Measurements from ENCODE around the gene PDILT.

Gene PDILT

DNA sequence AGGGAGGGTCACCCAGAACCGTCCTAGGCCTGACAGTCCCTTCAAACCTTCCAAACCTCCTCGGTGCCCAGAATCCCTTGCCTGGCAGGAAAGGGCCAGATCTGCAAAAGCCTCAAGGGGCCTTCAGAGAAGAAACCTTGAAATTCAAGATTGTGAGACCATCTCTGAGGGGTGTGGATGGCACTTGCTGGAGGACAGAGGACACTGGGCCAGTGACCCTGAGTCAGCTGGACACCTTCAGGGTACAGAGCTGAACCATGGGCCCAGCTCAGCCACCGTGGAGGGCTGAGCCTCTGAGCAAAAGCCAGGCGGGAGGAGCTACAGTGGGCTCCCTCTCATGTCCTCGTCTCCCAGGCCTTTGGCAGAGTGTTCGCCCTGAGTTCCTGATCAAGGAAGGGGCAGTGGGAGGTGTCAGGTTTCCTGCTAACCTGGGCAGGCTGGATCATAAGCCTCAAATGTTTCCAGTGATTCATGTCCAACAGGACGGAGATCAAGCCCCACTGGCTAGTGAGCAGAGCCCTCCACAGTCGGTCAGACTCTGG lies 3.0 kb downstream of the PDILT start:
- DNase-seq (ENCODE audit: low read depth), result no peak

DNA sequence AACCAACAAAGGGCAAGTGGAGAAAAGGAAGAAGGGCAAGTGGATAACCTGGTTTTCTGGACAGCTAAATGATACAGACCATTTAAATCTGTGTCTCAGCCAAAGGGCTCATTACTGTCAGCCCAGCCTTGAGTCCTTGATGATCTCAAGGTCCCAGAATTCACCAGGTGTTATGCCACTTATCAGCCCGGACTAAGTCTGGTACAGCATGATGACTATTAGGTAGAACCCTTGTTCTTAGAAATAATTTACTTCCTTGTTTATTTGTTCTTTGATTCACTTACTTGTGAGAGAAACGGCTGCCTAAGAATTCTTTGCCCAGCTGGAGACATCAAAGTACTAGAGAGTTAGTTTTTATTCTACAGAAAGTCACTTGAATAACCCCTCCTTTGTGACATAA lies 3.5 kb downstream of the PDILT start:
- DNase-seq (ENCODE audit: low read depth), result no peak

DNA sequence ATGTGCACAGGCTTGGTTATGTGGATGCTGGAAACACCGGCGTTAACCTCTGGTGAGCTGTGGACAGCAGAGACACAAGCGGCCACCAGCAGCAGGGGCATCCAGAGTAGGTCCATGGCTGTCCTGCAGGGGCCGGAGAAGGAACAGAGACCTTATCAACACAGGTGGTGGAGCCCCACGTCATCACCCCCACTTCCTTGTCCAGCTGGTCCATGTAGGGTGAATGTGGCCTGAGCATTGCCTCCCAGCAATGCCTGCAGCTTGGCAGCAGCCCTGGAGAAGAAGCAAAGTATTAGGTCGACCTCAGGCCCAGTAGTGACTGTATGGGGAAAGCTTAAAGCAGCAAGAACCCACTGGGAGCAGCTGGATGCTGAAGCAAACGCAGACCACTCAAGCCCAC lies 5.4 kb downstream of the PDILT start:
- no peak for DNase-seq (ENCODE audit: low read depth)

DNA sequence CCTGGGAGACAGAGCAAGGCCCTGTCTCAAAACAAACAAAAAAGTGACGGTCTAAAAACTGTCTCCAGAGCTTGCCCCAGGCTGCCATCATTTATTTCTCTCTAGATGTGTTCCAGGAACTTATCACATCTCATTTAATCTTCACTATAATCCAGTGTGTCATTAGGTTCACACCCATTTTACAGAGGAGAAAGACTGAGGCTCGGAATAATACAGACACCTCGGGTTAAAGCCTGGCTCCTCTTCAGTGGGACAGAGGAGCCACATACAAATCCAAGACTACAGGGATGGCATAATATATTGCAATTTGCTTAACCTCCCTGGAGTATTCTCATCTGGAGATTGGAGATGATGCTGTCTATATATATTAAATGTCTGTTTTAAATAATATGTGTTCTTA lies 5.9 kb downstream of the PDILT start:
- no peak for DNase-seq (ENCODE audit: low read depth)

DNA sequence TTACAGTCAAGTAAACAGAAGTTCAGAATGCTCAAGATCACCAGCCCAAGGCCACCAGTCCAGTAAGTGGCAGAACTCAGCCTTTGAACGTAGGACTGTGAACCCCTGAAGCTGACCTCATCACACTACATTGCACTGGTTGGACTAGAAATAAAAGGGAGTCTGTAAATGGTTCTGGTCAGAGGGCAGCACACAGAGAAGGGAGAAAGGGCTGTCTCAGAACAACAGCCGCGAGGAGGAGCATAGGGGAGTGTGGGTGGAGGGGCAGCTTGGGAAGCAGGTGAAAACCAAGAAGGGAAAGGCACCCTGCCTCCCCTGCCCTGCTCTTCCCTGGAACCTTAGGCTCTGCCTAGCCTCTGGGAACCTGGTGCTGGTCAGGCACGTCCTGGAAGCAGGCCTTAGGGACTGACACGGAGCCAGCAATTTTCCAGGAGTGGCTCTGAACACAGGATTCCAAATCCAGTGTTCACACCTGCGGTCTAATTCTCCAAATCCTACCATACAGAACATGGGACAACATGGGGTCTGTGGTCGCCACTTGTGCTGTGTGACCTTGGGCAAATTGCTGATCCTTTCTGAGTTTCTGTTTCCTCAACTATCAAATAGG lies 7.0 kb downstream of the PDILT start:
- no peak for DNase-seq (ENCODE audit: low read depth)

DNA sequence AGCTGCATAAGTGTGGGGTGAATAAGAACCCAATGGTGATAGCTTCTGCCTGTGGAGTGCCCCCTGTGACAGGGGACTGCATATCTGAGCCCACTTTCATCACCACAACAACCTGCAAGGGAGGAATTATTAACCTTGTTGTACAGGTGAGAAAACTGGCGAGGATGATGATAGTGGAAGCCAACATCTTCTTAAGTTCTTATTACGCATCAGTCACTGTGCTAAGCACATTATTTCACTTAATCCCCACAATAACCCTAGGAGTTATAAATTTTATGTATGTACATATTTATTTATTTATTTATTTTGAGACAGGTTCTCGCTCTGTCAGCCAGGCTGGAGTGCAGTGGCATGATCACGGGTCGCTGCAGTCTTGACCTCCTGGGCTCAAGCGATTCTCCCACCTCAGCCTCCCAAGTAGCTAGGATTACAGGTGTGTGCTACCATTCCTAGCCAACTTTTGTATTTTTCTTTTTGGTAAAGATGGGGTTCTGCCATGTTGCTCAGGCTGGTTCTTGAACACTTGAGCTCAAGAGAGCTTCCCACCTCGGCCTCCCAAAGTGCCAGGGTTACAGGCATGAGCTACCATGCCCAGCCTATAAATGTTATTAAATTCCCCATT lies 7.6 kb downstream of the PDILT start:
- DNase-seq (ENCODE audit: low read depth), result no peak

DNA sequence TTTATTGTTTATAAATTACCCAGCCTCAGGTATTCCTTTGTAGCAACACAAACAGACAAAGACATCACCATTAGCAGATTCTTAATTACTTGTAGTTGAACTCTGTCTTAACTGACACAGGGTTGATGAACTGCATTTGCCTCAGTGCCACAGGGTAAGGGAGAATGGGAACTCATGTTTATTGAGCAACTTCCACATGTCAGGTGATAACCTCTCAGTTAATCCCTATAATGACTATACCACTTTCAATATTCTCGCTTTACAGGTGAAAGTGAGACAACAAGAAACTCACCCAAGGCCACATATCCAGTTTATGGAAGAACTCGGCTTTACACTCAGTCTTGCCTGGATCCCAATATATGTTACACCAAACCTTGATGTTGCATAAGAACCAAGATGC lies 8.6 kb downstream of the PDILT start:
- no peak for DNase-seq (ENCODE audit: low read depth)

DNA sequence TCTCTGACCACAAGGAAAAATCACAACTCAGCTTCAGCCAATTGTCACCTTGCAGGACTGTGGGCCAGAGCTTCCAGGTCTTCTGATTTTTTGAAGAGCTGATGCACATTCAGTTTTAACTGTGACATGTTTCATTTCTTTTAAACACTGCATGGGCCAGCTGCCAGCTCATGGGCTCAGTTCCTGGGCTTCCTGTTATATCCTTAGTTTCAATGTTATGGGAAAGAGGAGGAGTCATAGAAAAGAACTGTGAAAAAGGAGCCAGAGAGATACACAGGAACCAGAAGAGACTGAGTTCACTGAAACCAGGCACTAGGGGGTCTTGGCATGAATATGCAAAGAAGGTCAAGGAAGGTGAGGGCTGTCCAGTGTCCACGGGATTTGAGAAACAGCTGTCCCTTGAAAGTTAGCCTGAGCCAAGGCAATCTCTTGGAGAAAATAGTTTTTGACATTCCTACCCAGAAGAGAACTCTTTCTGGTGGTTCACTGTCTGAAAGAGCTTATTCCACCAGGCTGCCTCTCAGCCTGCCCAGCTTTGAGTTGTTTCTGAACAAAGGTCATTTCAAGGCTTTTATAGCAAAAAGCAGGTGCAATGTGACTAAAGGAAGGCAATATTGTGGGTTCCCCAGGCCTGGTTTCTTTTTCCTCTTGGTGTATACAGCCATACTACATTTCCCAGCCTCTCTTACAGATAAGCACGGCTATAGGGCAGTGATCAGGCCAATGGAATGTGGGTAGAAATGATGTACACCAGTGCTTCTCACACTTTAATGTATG lies 10.5 kb downstream of the PDILT start:
- no peak for DNase-seq (ENCODE audit: low read depth)

DNA sequence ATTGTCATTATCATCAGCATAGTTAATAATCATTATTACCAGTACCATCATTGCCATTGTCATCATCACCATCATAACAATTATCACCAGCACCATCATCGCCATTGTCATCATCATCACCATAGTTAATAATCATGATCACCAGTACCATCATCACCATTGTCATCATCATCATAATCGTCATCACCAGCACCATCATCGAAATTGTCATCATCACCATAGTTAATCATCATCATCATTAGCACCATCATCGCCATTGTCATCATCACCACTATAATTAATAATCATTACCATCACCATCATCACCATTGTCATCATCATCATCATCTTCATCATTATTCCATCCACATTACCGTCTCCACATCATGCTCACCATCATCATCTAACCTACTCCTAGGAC lies 13.5 kb downstream of the PDILT start:
- DNase-seq (ENCODE audit: low read depth), result no peak

DNA sequence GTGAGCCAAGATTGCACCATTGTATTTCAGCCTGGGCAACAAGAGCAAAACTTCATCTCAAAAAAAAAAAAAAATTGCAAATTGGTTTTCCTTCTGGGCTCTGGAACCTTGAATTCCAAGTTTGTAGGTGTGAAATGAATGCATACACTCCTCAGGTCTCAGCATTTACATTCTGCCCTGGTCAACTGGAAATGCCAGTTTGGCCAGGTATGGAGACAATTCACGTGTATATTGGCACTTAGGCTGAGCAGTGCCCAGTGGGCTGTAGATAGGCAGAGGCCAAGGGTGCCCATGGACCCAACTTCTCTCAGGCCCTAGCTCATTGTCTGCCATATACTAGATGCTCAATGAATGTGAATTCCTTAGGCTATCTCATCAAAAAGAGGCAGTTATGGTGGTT lies 15.7 kb downstream of the PDILT start:
- DNase-seq (ENCODE audit: low read depth), result no peak

DNA sequence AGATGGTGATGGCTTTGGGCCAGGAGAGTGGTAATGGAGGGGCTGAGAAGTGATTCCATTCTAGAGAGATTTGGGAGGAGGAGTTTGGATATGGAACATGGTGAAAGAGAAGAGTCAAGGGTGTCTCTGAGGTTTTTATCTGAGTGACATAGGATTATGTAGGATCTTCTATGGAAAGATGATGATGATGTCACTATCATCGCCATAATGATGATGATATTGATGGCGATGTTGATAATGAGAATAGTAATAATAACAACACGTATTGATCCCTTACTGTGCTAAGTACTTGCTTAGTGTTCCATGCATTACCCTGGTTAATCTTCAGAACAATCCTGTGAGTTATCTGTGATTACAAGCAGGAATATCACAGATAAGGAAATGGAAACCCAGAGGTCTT lies 16.6 kb downstream of the PDILT start:
- no peak for DNase-seq (ENCODE audit: low read depth)

DNA sequence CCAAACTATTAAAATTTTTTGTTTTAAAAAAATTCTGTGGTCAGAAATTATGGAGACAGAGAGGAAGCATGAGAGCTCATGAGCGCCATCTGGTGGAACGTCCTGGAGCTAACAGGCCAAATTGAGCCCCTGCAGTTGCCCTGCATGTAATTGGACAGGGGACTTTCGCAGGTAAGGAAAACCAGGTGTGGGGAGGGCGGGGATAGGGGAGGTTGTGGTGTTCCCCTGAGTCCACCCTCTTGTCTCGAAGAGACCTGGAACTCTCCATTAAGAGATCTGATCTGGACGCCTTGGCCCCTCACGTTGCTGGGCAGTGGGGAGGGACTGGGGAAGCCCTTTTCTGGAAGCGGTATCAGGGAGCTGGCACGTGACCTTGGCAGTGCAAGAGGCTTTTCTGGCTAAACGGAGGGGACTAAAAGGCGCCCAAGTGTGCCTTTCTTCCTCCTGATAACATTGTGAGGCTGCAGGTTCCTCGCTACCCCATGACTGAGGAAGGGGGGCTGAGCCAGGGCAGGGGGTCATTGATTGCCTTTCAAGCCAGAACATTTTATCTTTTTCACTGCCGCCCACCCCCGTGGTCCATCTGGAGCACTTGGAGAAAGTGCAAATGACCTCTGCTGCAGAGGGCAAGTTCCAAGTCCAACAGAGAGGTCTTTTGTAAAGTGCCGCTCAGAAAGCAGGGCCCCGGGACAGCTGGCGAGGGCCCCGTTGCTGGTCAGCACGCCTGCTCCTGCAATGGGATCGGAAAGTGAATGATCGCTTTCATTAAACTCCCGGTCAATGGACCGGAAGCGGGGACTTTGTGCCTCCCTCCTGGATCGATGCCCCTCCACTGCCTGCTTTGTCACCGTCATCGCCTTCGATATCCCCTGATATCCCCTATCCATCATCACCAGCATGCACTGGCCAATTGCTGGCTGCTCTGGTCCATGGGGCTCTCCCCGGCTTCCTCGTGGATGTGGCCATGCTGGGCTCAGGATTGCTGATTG lies 18.4 kb downstream of the PDILT start:
- DNase-seq (ENCODE audit: low read depth), result peak; percentile 18

DNA sequence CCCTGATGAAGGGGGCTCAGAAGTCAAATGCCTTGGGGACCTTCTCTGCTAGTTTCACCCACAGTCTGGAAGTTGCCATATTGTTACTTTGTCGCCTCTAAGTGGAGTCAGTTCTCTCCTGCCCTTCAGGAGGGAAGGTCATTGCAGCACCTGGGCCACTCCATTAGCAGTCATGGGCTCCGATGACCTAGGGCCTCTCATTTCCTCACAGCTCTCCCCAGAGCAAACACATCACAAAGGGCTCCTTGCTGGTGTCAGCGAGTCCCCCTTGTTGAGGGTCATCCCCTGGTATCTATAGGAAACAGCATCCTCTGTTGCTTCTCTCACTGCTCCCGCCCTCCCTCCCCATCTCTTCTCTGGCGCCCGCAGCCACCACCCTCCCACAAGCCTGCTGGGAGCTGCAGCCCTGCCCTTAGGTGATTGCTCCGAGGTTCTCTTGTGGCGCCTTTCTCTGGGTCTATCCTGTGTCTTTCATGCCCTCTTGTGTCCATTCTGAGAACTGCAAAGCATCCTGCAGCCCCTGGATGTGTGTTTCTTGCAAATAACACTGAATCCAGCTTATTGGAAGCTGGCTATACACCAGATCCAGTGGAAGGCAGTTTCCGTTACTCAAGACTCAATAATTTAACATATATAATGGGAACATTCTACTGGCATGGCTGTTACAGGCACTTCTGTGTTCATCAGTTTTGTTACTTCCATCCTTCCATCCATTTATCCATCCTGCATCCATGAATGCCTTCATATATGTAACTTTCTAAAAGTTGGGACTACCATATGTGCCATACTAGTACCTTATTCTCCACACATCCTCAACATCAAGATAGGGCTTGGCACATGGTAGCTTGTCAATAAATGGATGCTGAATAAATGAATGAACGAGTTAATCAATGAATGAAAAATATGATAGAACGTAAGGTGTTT lies 21.2 kb downstream of the PDILT start:
- DNase-seq (ENCODE audit: low read depth), result peak; percentile 5

DNA sequence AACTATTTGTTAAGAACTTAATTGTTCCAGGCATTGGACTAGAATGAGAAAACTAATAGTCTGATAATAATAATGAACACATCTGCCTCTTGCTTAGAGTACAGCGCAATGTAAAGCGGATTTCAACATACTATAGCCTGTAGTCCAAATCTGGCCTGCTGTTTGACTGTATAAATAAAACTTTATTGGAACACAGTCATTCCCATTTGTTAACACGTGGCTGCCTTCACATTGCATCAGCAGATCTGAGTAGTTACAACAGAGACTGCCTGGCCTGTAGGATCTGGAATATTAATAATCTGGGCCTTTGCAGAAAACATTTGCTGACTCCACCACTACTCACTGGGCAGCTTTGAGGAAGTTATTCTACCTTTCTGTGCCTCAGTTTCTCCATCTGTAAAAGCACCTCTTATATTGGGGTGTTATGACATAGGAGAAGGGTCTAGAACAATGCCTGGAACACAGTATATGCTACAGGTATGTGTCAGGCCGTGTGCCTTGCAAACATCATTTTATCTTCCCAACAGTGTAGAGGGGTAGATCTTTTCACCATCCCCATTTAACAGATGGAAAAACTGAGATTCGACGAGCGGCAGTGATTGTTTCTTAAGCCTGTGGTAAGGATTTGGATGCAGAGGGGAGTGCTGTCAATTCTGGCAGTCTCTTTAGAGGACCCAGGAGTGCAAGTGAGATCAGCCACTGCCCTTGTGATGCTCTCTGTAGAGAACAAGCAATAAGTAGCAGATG lies 22.2 kb downstream of the PDILT start:
- DNase-seq (ENCODE audit: low read depth), result no peak

DNA sequence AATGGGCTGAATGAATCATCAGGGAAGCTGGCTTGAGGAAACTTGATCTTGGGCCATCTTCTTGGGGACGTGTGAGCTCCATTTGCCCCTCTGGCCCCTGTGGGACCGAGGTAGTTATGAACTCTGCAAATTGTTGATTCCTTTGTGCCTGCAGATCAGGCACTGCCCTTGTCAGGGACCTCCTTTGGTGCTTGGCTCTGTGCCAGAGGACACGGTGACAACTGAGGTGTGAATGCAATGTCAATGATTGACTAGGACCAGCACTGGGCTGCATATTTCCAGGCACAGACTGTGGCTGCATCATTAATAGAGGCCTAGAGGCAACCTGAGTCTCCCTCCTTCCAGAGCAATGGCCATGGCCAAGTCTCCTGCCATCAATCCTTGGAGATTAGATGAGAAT lies 23.8 kb downstream of the PDILT start:
- DNase-seq (ENCODE audit: low read depth), result no peak

DNA sequence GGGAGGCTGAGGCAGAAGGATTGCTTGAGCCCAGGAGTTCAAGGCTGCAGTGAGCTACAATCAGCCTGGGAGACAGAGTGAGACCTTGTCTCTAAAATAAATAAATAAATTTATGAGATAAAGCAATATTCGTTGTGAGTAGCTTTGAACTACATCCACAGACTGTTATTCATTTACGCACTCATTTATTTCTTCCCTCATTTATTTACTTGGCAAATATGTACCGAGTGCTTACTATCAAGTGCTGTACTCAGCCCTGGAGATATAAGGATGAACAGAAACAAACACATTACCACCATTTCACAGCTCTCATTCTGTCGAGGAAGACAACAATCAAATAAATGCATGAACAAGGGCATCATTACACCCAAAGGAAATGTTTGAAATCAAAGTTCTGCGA lies 27.4 kb downstream of the PDILT start:
- DNase-seq (ENCODE audit: low read depth), result no peak

DNA sequence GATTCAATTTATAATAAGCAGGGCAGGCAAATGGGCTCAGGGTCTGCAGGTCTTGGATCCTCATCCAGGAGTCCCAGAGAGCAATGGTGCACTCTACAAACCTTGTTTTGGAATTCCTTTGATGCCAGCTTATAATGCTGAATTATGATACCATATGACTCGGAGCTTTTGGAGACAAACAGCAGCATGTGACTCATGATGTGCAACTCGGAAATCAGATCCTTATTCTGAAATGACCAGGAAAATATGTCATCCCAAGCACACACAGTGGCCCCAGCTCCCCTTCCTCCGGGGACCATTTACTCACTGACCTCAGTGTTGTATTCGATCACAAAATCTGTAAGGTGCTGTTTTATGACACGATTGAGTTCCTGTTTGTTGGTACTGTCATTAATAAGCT lies 31.8 kb downstream of the PDILT start:
- no peak for DNase-seq (ENCODE audit: low read depth)

DNA sequence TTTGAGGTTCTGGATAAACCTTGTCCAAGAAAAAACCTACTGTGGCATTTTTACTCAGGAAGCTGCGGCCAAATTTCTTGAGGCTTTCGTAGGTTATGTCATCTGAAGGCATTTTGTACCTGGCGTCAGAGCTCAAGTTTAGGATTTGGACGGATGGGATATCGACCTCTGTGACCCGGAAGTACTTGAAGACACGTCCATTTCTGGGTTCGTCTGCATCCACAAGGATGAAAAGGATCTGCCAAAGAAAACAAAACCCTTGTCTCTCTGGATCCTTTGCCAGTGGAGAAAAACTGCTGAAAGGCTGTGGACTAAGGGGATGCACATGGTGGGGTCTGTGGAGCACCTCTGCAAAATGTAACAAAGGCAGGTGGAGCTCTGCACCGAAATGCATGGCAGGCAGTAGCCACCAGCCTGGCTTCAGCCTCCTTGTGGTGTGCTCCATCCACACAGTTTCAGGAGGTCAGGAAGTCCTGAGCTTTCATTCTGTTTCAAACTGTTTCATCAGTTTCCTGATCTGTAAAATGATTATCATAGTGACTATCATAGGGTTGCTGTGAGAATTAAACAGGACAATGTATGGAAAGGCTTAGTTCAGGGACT lies 35.0 kb downstream of the PDILT start:
- DNase-seq (ENCODE audit: low read depth), result no peak

DNA sequence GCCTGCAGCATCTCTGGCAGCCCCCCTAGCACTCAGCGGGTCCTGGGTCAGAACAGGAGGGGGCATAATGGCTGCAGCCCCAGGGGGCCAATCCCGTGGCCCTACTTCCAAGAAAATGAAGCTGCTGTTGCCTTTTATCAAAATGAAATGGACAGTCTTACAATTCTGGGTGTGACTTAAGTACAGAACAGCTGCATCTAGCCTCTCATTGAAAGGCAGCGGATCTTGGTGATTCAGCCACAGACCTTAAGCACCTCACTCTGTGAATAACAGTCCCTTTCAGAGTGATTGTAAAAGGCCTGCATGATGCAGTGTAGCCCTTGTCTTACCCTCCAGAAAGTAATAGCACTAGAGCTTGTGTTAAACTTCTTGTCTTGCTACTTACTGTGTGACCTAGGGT lies 40.5 kb downstream of the PDILT start:
- DNase-seq (ENCODE audit: low read depth), result no peak

DNA sequence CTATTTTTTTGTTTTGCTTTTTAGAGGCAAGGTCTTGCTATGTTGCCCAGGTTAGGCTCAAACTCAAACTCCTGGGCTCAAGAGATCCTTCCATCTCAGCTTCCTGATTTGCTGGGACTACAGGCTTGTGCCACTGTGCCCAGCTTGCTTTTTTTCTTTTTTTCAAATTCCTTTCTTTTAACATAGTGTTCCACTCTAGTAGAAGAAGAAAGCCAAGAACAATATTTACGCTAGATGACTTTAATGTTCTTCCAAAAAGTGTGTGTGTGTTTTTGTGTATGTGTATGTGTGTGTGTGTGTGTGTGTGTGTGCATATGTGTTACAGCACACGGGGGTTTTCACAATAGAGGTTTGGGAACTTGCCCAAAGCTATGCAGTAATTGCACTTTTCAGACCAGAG lies 41.3 kb downstream of the PDILT start:
- no peak for DNase-seq (ENCODE audit: low read depth)

Measured in stimulated activated CD8-positive, alpha-beta memory T cell treated with anti-CD3 and anti-CD28 coated beads, Interleukin-7, amount 100 ng/mL, for 24 hours (primary cell).